ENCODE measurements around the gene CDH13. TPM values are rescaled to one million over a fixed set of nuclear protein-coding genes. Genes with fewer than 3 reads are reported as not detected.

CDH13 gene
- polyA plus RNA-seq, 2 of the 4 experiments (the other 2 are of a cell fraction) = not detected

GRCh38 chr16:83125999-83126568, 499.3 kb downstream of the CDH13 start:
- TF ChIP-seq FOSL2 (IDR thresholded peaks at IDR 0.05) (no peak), FOSL2 (CRISPR knock-in tag; IDR thresholded peaks at IDR 0.05) (no peak), BCL3 (IDR thresholded peaks at IDR 0.05) (no peak), HMGXB4 (CRISPR knock-in tag; IDR thresholded peaks at IDR 0.05; ENCODE audit: borderline replicate concordance) (no peak), GATA3 (IDR thresholded peaks at IDR 0.05; ENCODE audit: borderline replicate concordance) (no peak), HDAC2 (IDR thresholded peaks at IDR 0.05) (no peak), FOXS1 (CRISPR knock-in tag; IDR thresholded peaks at IDR 0.05) (no peak), EHF (CRISPR knock-in tag; IDR thresholded peaks at IDR 0.05) (no peak), POLR2AphosphoS2 (conservative IDR thresholded peaks at IDR 0.05; ENCODE audit: low read length) (no peak), RAD21 (conservative IDR thresholded peaks at IDR 0.05 in 1 of 2, IDR thresholded peaks at IDR 0.05 in 1 of 2) (no peak), TP53 (CRISPR knock-in tag; IDR thresholded peaks at IDR 0.05) (no peak), KDM1A (IDR thresholded peaks at IDR 0.05; ENCODE audit: low read depth) (no peak)
- no peak overlapping the region for H3K4me2 ChIP-seq
- POLR2A ChIA-PET = no interaction called here
- FAIRE-seq (no peak), DNase-seq (ENCODE audit: low read depth in 1 of 2, low spot score in 1 of 2) (no peak), ATAC-seq (no peak)
- 25% methylated on average over 6 of the region's 6 CpGs for WGBS (ENCODE audit: missing lambda C conversion rate)
- no peaks in the 10 kb centered on the region for H3K4me1 ChIP-seq
- peaks cover 5% of the 10 kb centered on the region; the same call in 1 of the 3 replicates for H3K9me3 ChIP-seq
- H3K4me3 ChIP-seq = no peak overlapping the region
- CTCF ChIA-PET = interaction anchor here (0.9 kb wide), 1 partner anchor 12 kb away, joined by 3 read pairs; no protein-coding TSS in a partner anchor
- H3K27ac ChIP-seq = no peak overlapping the region

- CTCF ChIA-PET = interaction anchor here (0.5 to 1.0 kb wide), 3 partner anchors 9 to 287 kb away, joined by 3 to 5 read pairs (median 3); no protein-coding TSS in a partner anchor
- FAIRE-seq = no peak
Measured at GRCh38 chr16:83128041-83128440, 501.3 kb downstream of the CDH13 start.

More at GRCh38 chr16:83128041-83128440, 501.3 kb downstream of the CDH13 start:
- Histone ChIP-seq H3K9me3 (peaks cover 5% of the 10 kb centered on the region; the same call in 1 of the 3 replicates), H3K4me3 (no peak overlapping the region), H3K27ac (no peak overlapping the region), H3K4me1 (no peaks in the 10 kb centered on the region), H3K4me2 (no peak overlapping the region)
- DNase-seq (ENCODE audit: low read depth in 1 of 2, low spot score in 1 of 2) = no peak
- WGBS (ENCODE audit: missing lambda C conversion rate) = 4% methylated on average over 6 of the region's 6 CpGs
- no peak for ATAC-seq
- POLR2A ChIA-PET = no interaction called here
- no peak for TF ChIP-seq JUN (IDR thresholded peaks at IDR 0.05)
- TF ChIP-seq USF2 (IDR thresholded peaks at IDR 0.05) = no peak
- TF ChIP-seq BCL3 (IDR thresholded peaks at IDR 0.05) = no peak
- no peak for TF ChIP-seq JUNB (IDR thresholded peaks at IDR 0.05)
- TF ChIP-seq TFCP2L1 (CRISPR knock-in tag; IDR thresholded peaks at IDR 0.05) = no peak
- TF ChIP-seq EHMT2 (IDR thresholded peaks at IDR 0.05; ENCODE audit: low read depth) = no peak
- TF ChIP-seq ESRRA (IDR thresholded peaks at IDR 0.05; ENCODE audit: borderline replicate concordance, low read length) = no peak
- no peak for TF ChIP-seq CEBPB (IDR thresholded peaks at IDR 0.05)
- no peak for TF ChIP-seq RARB (CRISPR knock-in tag; IDR thresholded peaks at IDR 0.05)
- no peak for TF ChIP-seq ZNF302 (CRISPR knock-in tag; IDR thresholded peaks at IDR 0.05)
- no peak for TF ChIP-seq CHD2 (IDR thresholded peaks at IDR 0.05; ENCODE audit: low read length, partially characterized antibody)
- TF ChIP-seq HDAC2 (IDR thresholded peaks at IDR 0.05) = no peak
- TF ChIP-seq RCOR1 (IDR thresholded peaks at IDR 0.05; ENCODE audit: low read depth, low read length) = no peak
- no peak for TF ChIP-seq EHF (CRISPR knock-in tag; IDR thresholded peaks at IDR 0.05)
- no peak for TF ChIP-seq POLR2AphosphoS2 (conservative IDR thresholded peaks at IDR 0.05; ENCODE audit: low read length)
- TF ChIP-seq CHD4 (IDR thresholded peaks at IDR 0.05; ENCODE audit: borderline replicate concordance) = no peak
- no peak for TF ChIP-seq RNF2 (IDR thresholded peaks at IDR 0.05; ENCODE audit: borderline replicate concordance, low read depth)
- TF ChIP-seq ZSCAN20 (CRISPR knock-in tag; IDR thresholded peaks at IDR 0.05) = no peak
